ENCODE measurements around the gene PRCD. TPM values are rescaled to one million over a fixed set of nuclear protein-coding genes. Genes with fewer than 3 reads are reported as not detected.

PRCD gene
- polyA plus RNA-seq, 3 donors = 2.2 to 3.7 (median 3.0) TPM

DNA sequence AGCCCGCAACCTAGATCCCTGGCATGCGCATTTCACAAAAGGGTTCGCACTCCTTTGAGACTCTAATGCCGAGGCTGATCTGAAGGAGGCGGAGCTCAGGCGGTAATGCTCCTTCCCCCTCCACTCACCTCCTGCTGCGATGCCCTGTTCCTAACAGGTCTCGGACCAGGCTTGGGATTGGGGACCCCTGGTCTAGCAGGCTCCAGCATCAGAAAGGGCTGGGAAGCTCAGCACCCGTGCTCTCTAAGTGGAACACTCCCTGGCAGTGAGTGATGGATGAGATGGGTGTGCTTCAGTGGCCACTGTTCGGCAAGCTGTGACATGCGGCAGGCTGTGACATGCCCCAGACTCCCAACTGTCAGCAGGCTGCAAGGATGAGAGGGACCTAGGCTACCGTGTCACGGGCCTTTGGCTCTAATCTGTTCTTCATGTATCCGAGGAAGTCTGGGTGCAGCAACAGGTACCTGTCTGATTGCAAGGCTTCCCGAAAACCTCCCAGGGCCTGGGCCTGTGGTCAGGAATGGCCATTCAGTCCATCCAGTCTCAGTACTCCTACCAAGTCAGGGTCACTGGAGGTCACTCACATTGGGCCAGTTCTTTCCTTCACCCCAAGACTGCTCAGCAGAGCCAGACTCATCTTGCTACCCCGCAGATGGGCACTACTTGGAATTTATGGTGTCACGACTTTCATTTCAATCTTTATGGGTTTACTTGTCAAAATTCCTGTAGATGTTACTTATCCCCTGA is 47.1 kb downstream of the PRCD start:
- DNase-seq (ENCODE audit: low read depth in 3 of 3, low spot score in 2 of 3) = no peak

GRCh38 chr17:76588182-76588581 is 48.3 kb downstream of the PRCD start:
- DNase-seq (ENCODE audit: low read depth in 3 of 3, low spot score in 2 of 3) = no peak

DNA sequence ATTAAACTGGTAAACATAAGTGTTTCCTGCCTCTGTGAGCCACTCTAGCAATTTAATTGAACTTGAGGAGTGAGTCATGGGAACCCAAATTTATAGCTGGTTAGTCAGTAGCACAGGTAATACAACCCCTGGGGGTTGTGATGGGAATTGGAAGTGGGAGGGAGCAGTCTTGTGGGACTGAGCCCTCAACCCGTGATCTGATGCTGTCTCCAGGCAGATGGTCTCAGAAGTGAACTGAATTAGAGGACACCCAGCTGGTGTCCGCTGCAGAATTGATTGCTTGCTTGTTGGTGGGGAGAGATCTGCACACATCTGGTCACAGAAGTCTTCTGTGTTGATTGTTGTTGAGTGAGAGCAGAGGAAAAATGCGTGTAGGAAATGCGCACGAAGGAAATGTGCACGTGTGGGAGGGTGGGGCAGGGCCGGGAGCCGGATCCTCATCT is 53.6 kb downstream of the PRCD start:
- no peak for DNase-seq (ENCODE audit: low read depth in 3 of 3, low spot score in 2 of 3)

DNA sequence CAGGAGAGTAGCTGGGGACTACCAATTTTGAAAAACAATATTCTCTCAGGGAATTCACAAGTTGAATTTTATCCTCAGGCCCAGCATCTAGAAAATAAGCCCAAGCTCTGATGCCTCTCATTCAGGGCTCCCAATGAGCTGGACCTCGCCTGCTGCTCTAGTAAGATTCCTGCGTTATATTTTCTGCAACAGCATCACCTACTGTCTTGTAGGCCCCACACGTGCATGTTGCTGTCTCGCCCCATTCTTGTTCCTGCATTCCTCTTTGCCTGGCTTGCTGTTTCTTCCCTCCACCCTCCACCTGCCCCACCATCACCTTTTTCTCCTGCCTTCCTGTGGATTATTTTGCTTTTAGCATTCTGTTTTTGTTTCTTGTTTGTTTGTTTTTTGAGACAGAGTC is 54.1 kb downstream of the PRCD start:
- no peak for DNase-seq (ENCODE audit: low read depth in 3 of 3, low spot score in 2 of 3)

DNA sequence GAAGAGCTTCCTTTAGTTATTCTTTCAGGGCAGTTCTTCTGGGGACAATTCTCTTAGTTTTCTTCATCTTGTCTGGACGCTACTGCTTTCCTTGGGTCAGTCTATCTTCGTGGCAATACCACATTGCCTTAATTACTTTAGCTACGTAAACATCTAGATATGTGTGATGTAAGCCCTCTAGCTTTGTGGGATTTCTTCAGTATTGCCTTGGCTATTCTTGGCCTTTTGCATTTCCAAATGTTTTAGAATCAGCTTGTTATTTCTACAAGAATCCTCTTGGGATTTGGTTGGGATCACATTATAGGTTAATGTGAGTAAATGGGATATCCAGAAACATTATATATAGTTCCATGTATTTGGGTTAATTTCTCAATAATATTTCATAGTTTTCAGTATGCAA is 54.8 kb downstream of the PRCD start:
- DNase-seq (ENCODE audit: low read depth in 3 of 3, low spot score in 2 of 3) = no peak

Other genes with a start within 250 kb of the PRCD start
- 1 to 10 TPM; 4.2 to 5.0 (median 5.0) TPM for gene QRICH2, start 231.8 kb upstream of the PRCD start, polyA plus RNA-seq (ENCODE audit: insufficient read length in 3 of 3)
- 10 to 100 TPM; 81.1 to 85.4 (median 83.9) TPM for gene PRPSAP1, start 186.1 kb upstream of the PRCD start, polyA plus RNA-seq (ENCODE audit: insufficient read length in 3 of 3)
- gene SPHK1, start 155.4 kb upstream of the PRCD start, polyA plus RNA-seq (ENCODE audit: insufficient read length in 3 of 3) = 1 to 10 TPM; 1.7 to 2.5 (median 2.3) TPM
- 10 to 100 TPM; 23.6 to 26.5 (median 25.1) TPM for gene UBE2O, start 86.9 kb upstream of the PRCD start, polyA plus RNA-seq (ENCODE audit: insufficient read length in 3 of 3)
- under 1 TPM in 1 of 3 donors, not detected in 2; 0.35 TPM for gene AANAT, start 72.4 kb upstream of the PRCD start, polyA plus RNA-seq (ENCODE audit: insufficient read length in 3 of 3)
- 1 to 10 TPM; 5.6 to 7.2 (median 5.7) TPM for gene RHBDF2, start 38.6 kb upstream of the PRCD start, polyA plus RNA-seq (ENCODE audit: insufficient read length in 3 of 3)
- 10 to 100 TPM in 2 of 3 donors, 1 to 10 TPM in 1; 9.2 to 13.4 (median 11.1) TPM for gene CYGB, start 2.3 kb upstream of the PRCD start, polyA plus RNA-seq (ENCODE audit: insufficient read length in 3 of 3)
- 1 to 10 TPM; 8.5 to 9.9 (median 9.6) TPM for gene ST6GALNAC2, start 45.8 kb downstream of the PRCD start, polyA plus RNA-seq (ENCODE audit: insufficient read length in 3 of 3)
- under 1 TPM; 0.18 to 0.43 (median 0.25) TPM for gene ST6GALNAC1, start 103.7 kb downstream of the PRCD start, polyA plus RNA-seq (ENCODE audit: insufficient read length in 3 of 3)
- gene MXRA7, start 170.9 kb downstream of the PRCD start, polyA plus RNA-seq (ENCODE audit: insufficient read length in 3 of 3) = 100 to 1,000 TPM; 107 to 119 (median 114) TPM
- 10 to 100 TPM; 21.1 to 25.8 (median 21.9) TPM for gene JMJD6, start 186.6 kb downstream of the PRCD start, polyA plus RNA-seq (ENCODE audit: insufficient read length in 3 of 3)
- 10 to 100 TPM; 43.3 to 47.3 (median 44.8) TPM for gene METTL23, start 186.8 kb downstream of the PRCD start, polyA plus RNA-seq (ENCODE audit: insufficient read length in 3 of 3)
- gene SRSF2, start 197.3 kb downstream of the PRCD start, polyA plus RNA-seq (ENCODE audit: insufficient read length in 3 of 3) = 100 to 1,000 TPM; 395 to 434 (median 415) TPM
- gene MFSD11, start 198.1 kb downstream of the PRCD start, polyA plus RNA-seq (ENCODE audit: insufficient read length in 3 of 3) = 10 to 100 TPM; 24.6 to 27.7 (median 25.6) TPM